ENCODE results near the gene TIMP1. TPM values are rescaled to one million over a fixed set of nuclear protein-coding genes. Genes with fewer than 3 reads are reported as not detected.

TIMP1 gene
- total RNA-seq, 2 experiments from 2014 or later = 183 to 198 TPM

Other genes with a start within 250 kb of the TIMP1 start
- gene ZNF157, start 211.9 kb upstream of the TIMP1 start, total RNA-seq = under 1 TPM; 0.15 to 0.18 TPM
- gene ZNF41, start 99.2 kb upstream of the TIMP1 start, total RNA-seq = 10 to 100 TPM in 1 of 2 experiments, 1 to 10 TPM in 1; 9.0 to 10.9 TPM
- gene ARAF, start 21.2 kb upstream of the TIMP1 start, total RNA-seq = 10 to 100 TPM; 72.6 to 75.4 TPM
- gene SYN1, start 37.4 kb downstream of the TIMP1 start, total RNA-seq = under 1 TPM; 0.18 to 0.40 TPM
- gene CFP, start 47.5 kb downstream of the TIMP1 start, total RNA-seq = 10 to 100 TPM; 15.7 to 18.6 TPM
- gene ELK1, start 68.1 kb downstream of the TIMP1 start, total RNA-seq = 10 to 100 TPM; 68.9 to 74.9 TPM
- 100 to 1,000 TPM; 162 to 167 TPM for gene UXT, start 76.7 kb downstream of the TIMP1 start, total RNA-seq